Fibroblast of mammary gland (primary cell): ENCODE measurements around the gene TCF7L1.
A peak's percentile ranks its signal among the peaks of the same experiment; 100 is the strongest.

Experiments used
- DNase-seq: peaks from one replicate; pipeline ENCODE4 v3.0.0-alpha.2; 2010; ENCODE audit warnings: low read depth
- H3K4me3 ChIP-seq: 2 replicates; pipeline ENCODE4 v1.5.1; 2011; ENCODE audit warnings: low read depth, mild to moderate bottlenecking, low read length, moderate library complexity; ENCODE audit not compliant: control insufficient read depth
- TF ChIP-seq, protein P1 (sequence below): conservative IDR thresholded peaks from 2 replicates; pipeline ENCODE4 v1.5.1; 2011; ENCODE audit warnings: low read depth, low read length, inconsistent platforms; ENCODE audit not compliant: control insufficient read depth, insufficient read depth

The TCF7L1 gene

DNA sequence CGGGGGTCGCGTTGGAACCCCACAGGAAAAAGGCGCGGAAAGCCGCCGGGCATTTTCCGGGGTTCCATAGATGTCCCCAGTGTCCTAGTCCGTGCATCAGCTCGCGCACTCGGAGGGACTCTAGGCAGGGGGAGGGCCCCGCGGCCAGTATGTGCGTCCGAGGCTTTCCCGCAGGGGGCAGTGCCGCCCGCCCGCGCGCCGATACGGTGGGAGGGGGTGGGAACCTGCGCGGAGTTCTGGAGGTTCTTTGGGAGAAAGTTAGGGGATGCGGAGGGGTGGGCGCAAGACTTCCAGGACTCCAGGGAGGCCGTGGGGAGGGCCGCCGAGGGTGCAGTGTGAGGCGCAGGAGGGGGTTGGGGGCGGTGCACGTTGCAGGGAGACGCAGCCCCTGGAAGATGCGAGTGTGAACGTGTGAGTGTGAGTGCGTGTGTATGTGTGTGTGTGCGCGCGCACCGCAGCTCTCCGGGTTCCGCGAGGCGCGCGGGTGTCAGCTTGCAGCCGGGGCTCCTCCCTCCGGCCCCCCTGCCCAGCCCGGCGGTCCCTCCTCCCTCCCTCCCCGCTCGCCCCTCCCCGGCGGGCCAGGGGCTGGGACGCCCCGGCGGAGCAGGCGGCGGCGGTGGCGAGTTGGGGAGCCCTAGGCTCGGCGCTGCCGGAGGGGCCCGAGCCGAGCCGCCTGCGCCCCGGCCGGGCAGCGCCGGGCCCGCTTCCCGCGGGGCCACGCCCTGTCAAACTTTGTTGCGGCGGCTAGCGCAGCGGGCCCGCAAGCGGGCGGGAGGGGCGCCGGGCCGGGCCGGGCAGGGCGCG lies at the start of gene TCF7L1:
Gene TCF7L1 (plus strand): TSS at position 559 of the 804 bp plus-strand sequence. CDS start 293 bp downstream, outside the sequence.
- DNase-seq: peak; percentile 65
- H3K4me3 ChIP-seq: peak within 1 kb of the TSS; percentile 59
- TF ChIP-seq, protein P1, sequence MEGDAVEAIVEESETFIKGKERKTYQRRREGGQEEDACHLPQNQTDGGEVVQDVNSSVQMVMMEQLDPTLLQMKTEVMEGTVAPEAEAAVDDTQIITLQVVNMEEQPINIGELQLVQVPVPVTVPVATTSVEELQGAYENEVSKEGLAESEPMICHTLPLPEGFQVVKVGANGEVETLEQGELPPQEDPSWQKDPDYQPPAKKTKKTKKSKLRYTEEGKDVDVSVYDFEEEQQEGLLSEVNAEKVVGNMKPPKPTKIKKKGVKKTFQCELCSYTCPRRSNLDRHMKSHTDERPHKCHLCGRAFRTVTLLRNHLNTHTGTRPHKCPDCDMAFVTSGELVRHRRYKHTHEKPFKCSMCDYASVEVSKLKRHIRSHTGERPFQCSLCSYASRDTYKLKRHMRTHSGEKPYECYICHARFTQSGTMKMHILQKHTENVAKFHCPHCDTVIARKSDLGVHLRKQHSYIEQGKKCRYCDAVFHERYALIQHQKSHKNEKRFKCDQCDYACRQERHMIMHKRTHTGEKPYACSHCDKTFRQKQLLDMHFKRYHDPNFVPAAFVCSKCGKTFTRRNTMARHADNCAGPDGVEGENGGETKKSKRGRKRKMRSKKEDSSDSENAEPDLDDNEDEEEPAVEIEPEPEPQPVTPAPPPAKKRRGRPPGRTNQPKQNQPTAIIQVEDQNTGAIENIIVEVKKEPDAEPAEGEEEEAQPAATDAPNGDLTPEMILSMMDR: peak; percentile 59

- DNase-seq: no peak
- TF ChIP-seq, protein P1: no peak
- H3K4me3 ChIP-seq: no peak overlapping the region
Observed at GRCh38 chr2:85085563-85085962, 47.6 kb upstream of the TCF7L1 start.

DNA sequence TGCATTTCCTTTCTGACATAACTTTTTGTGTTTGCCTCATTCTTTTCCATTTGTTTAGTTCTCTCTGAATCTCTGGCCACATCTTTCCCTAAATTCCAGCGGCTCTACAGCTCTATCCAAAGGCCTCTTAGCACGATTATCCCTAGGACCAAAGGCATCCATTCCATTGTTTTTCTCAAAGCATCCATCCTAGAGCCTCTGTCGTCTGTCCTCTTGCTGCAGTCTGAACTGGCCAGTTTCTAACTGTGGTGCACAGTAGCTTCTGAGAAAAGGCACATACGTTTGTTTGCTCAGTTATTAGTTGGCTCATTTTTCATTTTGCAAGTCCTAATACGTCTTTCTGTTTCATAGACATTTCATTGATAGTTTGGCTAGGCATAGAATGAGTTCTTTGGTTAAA lies 45.7 kb upstream of the TCF7L1 start:
- TF ChIP-seq, protein P1: no peak
- DNase-seq: no peak
- no peak overlapping the region for H3K4me3 ChIP-seq

GRCh38 chr2:85088921-85089320 lies 44.3 kb upstream of the TCF7L1 start:
- TF ChIP-seq, protein P1: no peak
- DNase-seq: no peak

GRCh38 chr2:85089585-85089984 lies 43.6 kb upstream of the TCF7L1 start:
- DNase-seq: no peak
- TF ChIP-seq, protein P1: no peak
- H3K4me3 ChIP-seq: no peak overlapping the region

More at GRCh38 chr2:85088921-85089320, 44.3 kb upstream of the TCF7L1 start:
- H3K4me3 ChIP-seq: no peak overlapping the region

GRCh38 chr2:85091838-85092237 lies 41.4 kb upstream of the TCF7L1 start:
- TF ChIP-seq, protein P1: no peak
- H3K4me3 ChIP-seq: no peak overlapping the region
- DNase-seq: no peak
